Fibroblast of lung (primary cell): ENCODE measurements around the gene TUFT1.

Experiments
- CTCF ChIP-seq, 2 donors: IDR thresholded peaks in 1 of 2; conservative IDR thresholded peaks in 1 of 2; 1 replicate in 1 of 2; 2 replicates in 1 of 2; pipeline ENCODE4 v1.5.1; 2011 to 2012; ENCODE audit warnings: low read length in 2 of 2, control low read depth in 1 of 2, inconsistent platforms in 1 of 2, low read depth in 1 of 2, mild to moderate bottlenecking in 1 of 2
- EZH2 ChIP-seq: IDR thresholded peaks from 2 replicates; pipeline ENCODE4 v1.5.1; 2012; ENCODE audit warnings: low read length, control low read depth, mild to moderate bottlenecking; ENCODE audit errors: missing control alignments

DNA sequence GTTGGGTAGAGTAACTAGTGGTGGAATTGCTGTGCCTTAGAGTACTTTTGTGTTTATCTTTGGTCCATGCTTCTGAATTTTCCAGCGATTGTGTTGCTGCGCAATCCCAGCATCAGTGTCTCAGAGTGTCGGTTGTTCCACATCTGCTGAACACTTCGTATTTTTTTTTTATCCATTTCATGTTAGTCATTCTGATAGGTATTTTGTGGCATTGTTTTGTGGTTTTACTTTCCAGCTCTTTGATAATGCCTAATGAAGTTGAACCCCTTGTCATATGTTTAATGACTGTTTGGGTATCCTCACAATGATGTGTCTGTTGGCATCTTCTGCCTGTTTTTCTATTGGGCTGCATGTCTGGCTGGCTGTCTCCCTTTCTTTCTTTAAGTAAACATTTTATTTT lies 13.6 kb downstream of the TUFT1 start:
- TF ChIP-seq CTCF (conservative IDR thresholded peaks at IDR 0.05 in 1 of 2, IDR thresholded peaks at IDR 0.05 in 1 of 2; ENCODE audit: low read depth in 1 of 2, low read length in 2 of 2) (no peak), EZH2 (no peak)
